ENCODE data around the gene PCIF1.
"Not testable (repeated sequence)": the region's sequence is repeated elsewhere in the genome, so short reads cannot be mapped to it uniquely, and the experiment has no call there.

Gene PCIF1
- total RNA-seq = 20.6 to 54.8 reads per million in 2 experiments

GRCh38 chr20:45934586-45935415 lies at the start of gene PCIF1:
TSS of gene PCIF1 (plus strand) at chr20:45934683. CDS start at chr20:45939000, 4,317 bp downstream.
- peak; percentile 97 for DNase-seq (ENCODE audit: low read depth)

- DNase-seq (ENCODE audit: low read depth) = no peak
These were observed 47.7 kb upstream of the PCIF1 start for GRCh38 chr20:45886590-45887345.

GRCh38 chr20:45887346-45887715 lies 47.2 kb upstream of the PCIF1 start, which contains the start of gene SPATA25:
TSS of gene SPATA25 (minus strand) at chr20:45887622. CDS start at chr20:45887590, 32 bp downstream.
- no peak for DNase-seq (ENCODE audit: low read depth)

GRCh38 chr20:45888681-45889080 lies 45.8 kb upstream of the PCIF1 start:
- DNase-seq (ENCODE audit: low read depth) = no peak

- peak; percentile 22 for DNase-seq (ENCODE audit: low read depth)
These were observed 44.2 kb upstream of the PCIF1 start for GRCh38 chr20:45890077-45890984.

GRCh38 chr20:45890985-45891983 lies 43.2 kb upstream of the PCIF1 start, which contains the start of the genes CTSA and NEURL2:
TSS of gene CTSA (plus strand) at chr20:45891335. CDS start at chr20:45891569, 234 bp downstream.
TSS of gene NEURL2 (minus strand) at chr20:45891208. CDS start at chr20:45890991, 217 bp downstream.
- DNase-seq (ENCODE audit: low read depth) = peak; percentile 79

GRCh38 chr20:45892049-45892825 lies 42.2 kb upstream of the PCIF1 start:
- DNase-seq (ENCODE audit: low read depth) = no peak

- DNase-seq (ENCODE audit: low read depth) = no peak
These were observed 41.5 kb upstream of the PCIF1 start for GRCh38 chr20:45892828-45893500.

- no peak for DNase-seq (ENCODE audit: low read depth)
These were observed 40.7 kb upstream of the PCIF1 start for GRCh38 chr20:45893831-45894230.

- no peak for DNase-seq (ENCODE audit: low read depth)
These were observed 39.7 kb upstream of the PCIF1 start for GRCh38 chr20:45894797-45895196.

- DNase-seq (ENCODE audit: low read depth) = no peak
These were observed 37.8 kb upstream of the PCIF1 start for GRCh38 chr20:45896641-45897161.

GRCh38 chr20:45897289-45897688 lies 37.2 kb upstream of the PCIF1 start:
- no peak for DNase-seq (ENCODE audit: low read depth)

- DNase-seq (ENCODE audit: low read depth) = no peak
These were observed 36.8 kb upstream of the PCIF1 start for GRCh38 chr20:45897692-45898091.

- DNase-seq (ENCODE audit: low read depth) = no peak
These were observed 36.2 kb upstream of the PCIF1 start for GRCh38 chr20:45898285-45898684.

GRCh38 chr20:45899046-45899835 lies 35.2 kb upstream of the PCIF1 start:
- no peak for DNase-seq (ENCODE audit: low read depth)

- not testable (repeated sequence) for DNase-seq (ENCODE audit: low read depth)
These were observed 33.2 kb upstream of the PCIF1 start for GRCh38 chr20:45901332-45901731.

GRCh38 chr20:45902199-45902701 lies 32.2 kb upstream of the PCIF1 start:
- DNase-seq (ENCODE audit: low read depth) = no peak

Measured in T follicular helper cell (primary cell).